NB4 (cell line): ENCODE data around the gene TESPA1.

Experiments used
- CTCF ChIP-seq: IDR thresholded peaks from one replicate; pipeline ENCODE4 v1.5.1; 2012; ENCODE audit warnings: low read depth, low read length
- MAX ChIP-seq: IDR thresholded peaks from 2 replicates; pipeline ENCODE4 v1.6.1; 2011; ENCODE audit warnings: low read depth, low read length

- TF ChIP-seq CTCF, result no peak
- no peak for TF ChIP-seq MAX
These were observed 58.3 kb downstream of the TESPA1 start for GRCh38 chr12:54926246-54926645.
